B cell (primary cell): ENCODE measurements around the gene OR1N2. TPM values are rescaled to one million over a fixed set of nuclear protein-coding genes. Genes with fewer than 3 reads are reported as not detected.
"Not testable (repeated sequence)": the region's sequence is repeated elsewhere in the genome, so short reads cannot be mapped to it uniquely, and the experiment has no call there.

Experiments
- ATAC-seq: fragments of 200-7000 bp; cut with Tn5 transposase; one replicate; pipeline ENCODE4 v1.10.0; 2021; ENCODE audit warnings: low read depth, mild to moderate bottlenecking, moderate number of reproducible peaks, moderate library complexity
- CTCF ChIA-PET: fragments of 350-600 bp; sonication (Branson Sonifier 250); formaldehyde crosslinking; loops from one replicate; lab custom pipeline; 2021; ENCODE audit warnings: antibody characterized with exemption, inconsistent platforms; lab: Charles Lee
- POLR2A ChIA-PET: fragments of 350-600 bp; sonication (Branson Sonifier 250); formaldehyde crosslinking; loops from one replicate; lab custom pipeline; 2021; ENCODE audit warnings: antibody characterized with exemption; lab: Charles Lee
- DNase-seq: peaks from one replicate; pipeline ENCODE4 v3.0.0; 2013
- H2AFZ ChIP-seq: 2 replicates; pipeline ENCODE4 v1.6.1; 2012; ENCODE audit warnings: mild to moderate bottlenecking, low read depth, low read length; ENCODE audit not compliant: insufficient read depth, poor library complexity, severe bottlenecking
- H3K27ac ChIP-seq, 2 donors: 1 replicate in 1 of 2; 2 replicates in 1 of 2; pipeline ENCODE4 v1.5.1; 2012 to 2013; ENCODE audit warnings: low read length in 2 of 2, mild to moderate bottlenecking in 2 of 2, moderate library complexity in 1 of 2
- H3K27me3 ChIP-seq, 4 experiments: fragments of 200-600 bp in 1 of 4; sonication (generic) in 1 of 4; replicated peaks in 1 of 4; 1 replicate in 2 of 4; 2 replicates in 2 of 4; pipeline versions ENCODE4 v1.6.1 to v1.7.0; 2013 to 2016; ENCODE audit warnings: low read length in 3 of 4, mild to moderate bottlenecking in 2 of 4, mixed read lengths in 1 of 4, moderate library complexity in 1 of 4; ENCODE audit not compliant: insufficient read depth in 4 of 4, control insufficient read depth in 3 of 4; ENCODE audit errors: control extremely low read depth in 1 of 4
- H3K36me3 ChIP-seq, 2 experiments: replicated peaks in 1 of 2; 1 replicate in 1 of 2; 2 replicates in 1 of 2; pipeline versions ENCODE4 v1.6.1 to v1.7.1; 2013; ENCODE audit warnings: low read length in 1 of 2; ENCODE audit not compliant: insufficient read depth in 2 of 2, control insufficient read depth in 1 of 2; ENCODE audit errors: control extremely low read depth in 1 of 2, extremely low read depth in 1 of 2
- H3K4me1 ChIP-seq, 2 donors: fragments of 200-600 bp in 1 of 2; sonication (generic) in 1 of 2; 1 replicate in 1 of 2; 2 replicates in 1 of 2; pipeline versions ENCODE4 v1.5.1 to v1.6.1; 2013 to 2017; ENCODE audit warnings: low read length in 2 of 2; ENCODE audit not compliant: control insufficient read depth in 2 of 2, insufficient read depth in 2 of 2
- H3K4me2 ChIP-seq: replicated peaks from 2 replicates; pipeline ENCODE3; 2012; ENCODE audit warnings: mild to moderate bottlenecking, low read depth, low read length; ENCODE audit not compliant: poor library complexity, severe bottlenecking
- H3K4me3 ChIP-seq, 5 experiments: fragments of 200-600 bp in 1 of 5; sonication (generic) in 1 of 5; 1 replicate in 3 of 5; 2 replicates in 2 of 5; pipeline versions ENCODE4 v1.5.1 to v1.7.0; 2011 to 2016; ENCODE audit warnings: low read length in 4 of 5, mild to moderate bottlenecking in 4 of 5, low read depth in 2 of 5, control low read depth in 1 of 5, moderate library complexity in 1 of 5; ENCODE audit not compliant: insufficient read depth in 1 of 5; ENCODE audit errors: control extremely low read depth in 1 of 5, extremely low read depth in 1 of 5
- H3K79me2 ChIP-seq: fragments of 200-600 bp; sonication (generic); one replicate; pipeline ENCODE4 v1.6.0; 2016; ENCODE audit warnings: low read length; ENCODE audit not compliant: control insufficient read depth, insufficient read depth
- H3K9ac ChIP-seq: fragments of 200-600 bp; sonication (generic); 2 replicates; pipeline ENCODE4 v1.6.1; 2017; ENCODE audit warnings: mild to moderate bottlenecking, low read length, moderate library complexity
- H3K9me3 ChIP-seq, 3 donors: one replicate each; pipeline versions ENCODE4 v1.6.1 to v1.7.1; 2013; ENCODE audit warnings: low read length in 2 of 3; ENCODE audit not compliant: control insufficient read depth in 2 of 3, insufficient read depth in 1 of 3; ENCODE audit errors: control extremely low read depth in 1 of 3
- H4K20me1 ChIP-seq: 2 replicates; pipeline ENCODE4 v1.6.0; 2012; ENCODE audit warnings: mild to moderate bottlenecking, low read length; ENCODE audit not compliant: insufficient read depth, control insufficient read depth, poor library complexity, severe bottlenecking
- H3K27ac Mint-ChIP-seq: one replicate; pipeline ENCODE4 v1.8.0; 2021; ENCODE audit warnings: mixed read lengths
- H3K27me3 Mint-ChIP-seq: one replicate; pipeline ENCODE4 v1.8.0; 2021; ENCODE audit warnings: mixed read lengths
- H3K4me1 Mint-ChIP-seq: one replicate; pipeline ENCODE4 v1.8.0; 2021; ENCODE audit warnings: mixed read lengths
- H3K4me3 Mint-ChIP-seq: one replicate; pipeline ENCODE4 v1.8.0; 2021; ENCODE audit warnings: mixed read lengths
- H3K9me3 Mint-ChIP-seq: one replicate; pipeline ENCODE4 v1.8.0; 2022; ENCODE audit warnings: mixed read lengths; ENCODE audit not compliant: insufficient read depth
- CTCF ChIP-seq: fragments of 200-600 bp; IDR thresholded peaks from one replicate; pipeline ENCODE4 v1.8.0; 2022; ENCODE audit warnings: antibody characterized with exemption, mild to moderate bottlenecking
- EZH2 ChIP-seq: IDR thresholded peaks from 2 replicates; pipeline ENCODE4 v1.6.1; 2012; ENCODE audit warnings: borderline replicate concordance, low read depth, mild to moderate bottlenecking, moderate library complexity, low read length; ENCODE audit not compliant: insufficient read depth, poor library complexity, severe bottlenecking
- WGBS: methylation state at CpG from one replicate; pipeline ENCODE4 v1.1.5; 2013; ENCODE audit warnings: missing lambda C conversion rate; ENCODE audit not compliant: insufficient coverage; 5-methylcytosine and 5-hydroxymethylcytosine counted together
- intact Hi-C: fragments of 100-400 bp; cut with micrococcal nuclease; formaldehyde crosslinking; loops from one replicate; pipeline ENCODE4 v1.10.0; 2022
- polyA plus RNA-seq: library from polyadenylated mRNA; depleted of rRNA; stranded (reverse); fragments of >200 nt; gene quantifications from 2 replicates; pipeline ENCODE4 v1.2.3, GENCODE V29; 2012
- total RNA-seq, 2 donors: library from RNA; stranded (reverse); fragments of 120-200 nt in 1 of 2; gene quantifications; 1 replicate in 1 of 2; 2 replicates in 1 of 2; pipeline versions ENCODE4 v1.2.3 to v1.2.4, GENCODE V29; 2013 to 2022

The OR1N2 gene
- total and polyA plus RNA-seq, 2 donors (not counting 1 experiment from before 2014, with no cell fraction given): not detected

- Histone ChIP-seq H3K27me3 (no peaks in the 10 kb centered on the region), H3K27ac (no peak overlapping the region), H3K36me3 (no peaks in the 10 kb centered on the region), H3K4me3 (no peak overlapping the region), H3K4me2 (no peak overlapping the region), H3K4me1 (no peaks in the 10 kb centered on the region), H4K20me1 (no peaks in the 10 kb centered on the region), H2AFZ (no peak overlapping the region), H3K79me2 (no peaks in the 10 kb centered on the region), H3K9ac (no peak overlapping the region), H3K9me3 (peaks cover 0 to 1% (median 0%) of the 10 kb centered on the region in 3 donors)
- no peak for TF ChIP-seq EZH2
- TF ChIP-seq CTCF: no peak
- intact Hi-C loops: no loop called here
- no CpG with 5 or more reads among the region's 3 CpGs for WGBS
- H3K9me3 Mint-ChIP-seq: peaks cover 4% of the 10 kb centered on the region
- no peak for ATAC-seq
- CTCF ChIA-PET: no interaction called here
- H3K4me3 Mint-ChIP-seq: no peak overlapping the region
- no peak overlapping the region for H3K27ac Mint-ChIP-seq
- H3K27me3 Mint-ChIP-seq: peaks cover 12% of the 10 kb centered on the region
- DNase-seq: no peak
- POLR2A ChIA-PET: no interaction called here
- no peaks in the 10 kb centered on the region for H3K4me1 Mint-ChIP-seq
Observed at GRCh38 chr9:122580360-122580759, 27.4 kb downstream of the OR1N2 start.

GRCh38 chr9:122583284-122583683 is 30.4 kb downstream of the OR1N2 start, which contains the start of gene OR1L8:
Gene OR1L8 (minus strand): TSS chr9:122583384. CDS start chr9:122568477, 14,907 bp downstream.
- CTCF ChIA-PET, H3K4me3 Mint-ChIP-seq, H2AFZ ChIP-seq, H4K20me1 ChIP-seq, H3K9me3 ChIP-seq, POLR2A ChIA-PET, H3K27ac ChIP-seq, H3K9ac ChIP-seq, H3K27me3 Mint-ChIP-seq, intact Hi-C loops, H3K36me3 ChIP-seq, H3K9me3 Mint-ChIP-seq, H3K4me3 ChIP-seq, H3K4me1 ChIP-seq, H3K27me3 ChIP-seq, H3K27ac Mint-ChIP-seq, H3K4me2 ChIP-seq, H3K79me2 ChIP-seq, DNase-seq, ATAC-seq, H3K4me1 Mint-ChIP-seq: not testable (repeated sequence)
- WGBS: 90% methylated on average over 2 of the region's 8 CpGs

Other genes with a start within 250 kb of the OR1N2 start
- 9.5 and 10.4 TPM in 2 replicates for gene PTGS1, start 182.1 kb upstream of the OR1N2 start, total RNA-seq
- 14.6 and 15.3 TPM in 2 replicates for gene PTGS1, start 182.1 kb upstream of the OR1N2 start, polyA plus RNA-seq
- gene OR1J1, start 75.2 kb upstream of the OR1N2 start, total RNA-seq: not detected in 2 replicates
- gene OR1J1, start 75.2 kb upstream of the OR1N2 start, polyA plus RNA-seq: not detected in 2 replicates
- not detected in 2 replicates for gene OR1J2, start 42.3 kb upstream of the OR1N2 start, total RNA-seq
- not detected in 2 replicates for gene OR1J2, start 42.3 kb upstream of the OR1N2 start, polyA plus RNA-seq
- not detected in 2 replicates for gene OR1J4, start 34.0 kb upstream of the OR1N2 start, total RNA-seq
- not detected in 2 replicates for gene OR1J4, start 34.0 kb upstream of the OR1N2 start, polyA plus RNA-seq
- gene OR1N1, start 25.8 kb upstream of the OR1N2 start, total RNA-seq: not detected in 2 replicates
- not detected in 2 replicates for gene OR1N1, start 25.8 kb upstream of the OR1N2 start, polyA plus RNA-seq
- gene OR1L8, start 30.3 kb downstream of the OR1N2 start, total RNA-seq: not detected in 2 replicates
- 0.17 TPM in 1 of 2 replicates, not detected in the other for gene OR1L8, start 30.3 kb downstream of the OR1N2 start, polyA plus RNA-seq
- not detected in 2 replicates for gene OR1Q1, start 61.6 kb downstream of the OR1N2 start, total RNA-seq
- 0.46 TPM in 1 of 2 replicates, not detected in the other for gene OR1Q1, start 61.6 kb downstream of the OR1N2 start, polyA plus RNA-seq
- gene OR1B1, start 104.5 kb downstream of the OR1N2 start, total RNA-seq: not detected in 2 replicates
- 0.29 TPM in 1 of 2 replicates, not detected in the other for gene OR1B1, start 104.5 kb downstream of the OR1N2 start, polyA plus RNA-seq
- not detected in 2 replicates for gene OR1L1, start 108.6 kb downstream of the OR1N2 start, total RNA-seq
- not detected in 2 replicates for gene OR1L1, start 108.6 kb downstream of the OR1N2 start, polyA plus RNA-seq
- gene OR1L3, start 122.0 kb downstream of the OR1N2 start, total RNA-seq: not detected in 2 replicates
- not detected in 2 replicates for gene OR1L3, start 122.0 kb downstream of the OR1N2 start, polyA plus RNA-seq
- not detected in 2 replicates for gene OR1L4, start 170.9 kb downstream of the OR1N2 start, total RNA-seq
- not detected in 2 replicates for gene OR1L4, start 170.9 kb downstream of the OR1N2 start, polyA plus RNA-seq
- gene OR1L6, start 189.2 kb downstream of the OR1N2 start, total RNA-seq: not detected in 2 replicates
- not detected in 2 replicates for gene OR1L6, start 189.2 kb downstream of the OR1N2 start, polyA plus RNA-seq
- not detected in 2 replicates for gene OR5C1, start 235.8 kb downstream of the OR1N2 start, total RNA-seq
- not detected in 2 replicates for gene OR5C1, start 235.8 kb downstream of the OR1N2 start, polyA plus RNA-seq
- gene OR1K1, start 247.0 kb downstream of the OR1N2 start, total RNA-seq: not detected in 2 replicates
- not detected in 2 replicates for gene OR1K1, start 247.0 kb downstream of the OR1N2 start, polyA plus RNA-seq